GM12878 (cell line): ENCODE measurements around the gene CLDN14. TPM values are rescaled to one million over a fixed set of nuclear protein-coding genes. Genes with fewer than 3 reads are reported as not detected.

Experiments
- ATAC-seq: fragments of 200-7000 bp; cut with Tn5 transposase; 3 replicates; pipeline ENCODE4 v1.9.1; 2020; ENCODE audit warnings: mild to moderate bottlenecking, moderate library complexity
- BruUV-seq: library from RNA; stranded (reverse); fragments of 400-500 nt; replicated peaks from 2 replicates; lab custom pipeline; 2021; lab: Mats Ljungman, UMichigan
- CTCF ChIA-PET: fragments of 300-600 bp; sonication (Branson Sonifier 250); formaldehyde crosslinking; extraction: SDS; loops from one replicate; lab custom pipeline; 2021; ENCODE audit warnings: inconsistent platforms; lab: Yijun Ruan, JAX
- POLR2A ChIA-PET: fragments of 350-600 bp; formaldehyde crosslinking; extraction: SDS; loops from one replicate; lab custom pipeline; 2021; ENCODE audit warnings: inconsistent platforms; lab: Charles Lee
- RAD21 ChIA-PET: fragments of 300-600 bp; sonication (Branson Sonifier 250); formaldehyde crosslinking; loops from one replicate; lab custom pipeline; 2023; ENCODE audit warnings: antibody characterized with exemption; ENCODE audit not compliant: unreplicated experiment; lab: Charles Lee
- SMC1A ChIA-PET: fragments of 300-600 bp; sonication (Branson Sonifier 250); formaldehyde crosslinking; loops from one replicate; lab custom pipeline; 2023; ENCODE audit not compliant: unreplicated experiment, uncharacterized antibody; lab: Charles Lee
- DNase-seq: peaks from one replicate; pipeline ENCODE4 v3.0.0-alpha.2; 2011; ENCODE audit warnings: low read depth, low spot score
- FAIRE-seq: peaks from 3 replicates; lab custom pipeline; 2011; peaks lifted over from hg19 to GRCh38; lab: Jason Lieb, UNC
- H2AFZ ChIP-seq: 2 replicates; pipeline ENCODE4 v1.6.0; 2011; ENCODE audit warnings: low read depth, low read length, control low read depth; ENCODE audit not compliant: control insufficient read depth
- H3K27ac ChIP-seq: 2 replicates; pipeline ENCODE4 v1.5.1; 2011; ENCODE audit warnings: control low read depth; ENCODE audit not compliant: control insufficient read depth, insufficient read depth
- H3K27me3 ChIP-seq, 2 experiments: replicated peaks in 1 of 2; 2 replicates each; pipeline versions ENCODE4 v1.6.0 to v1.6.1; 2011; ENCODE audit warnings: low read length in 1 of 2; ENCODE audit not compliant: control insufficient read depth in 2 of 2, insufficient read depth in 2 of 2
- H3K36me3 ChIP-seq, 2 experiments: 2 replicates each; pipeline ENCODE4 v1.5.1; 2011; ENCODE audit warnings: low read length in 1 of 2; ENCODE audit not compliant: control insufficient read depth in 2 of 2, insufficient read depth in 2 of 2
- H3K4me1 ChIP-seq: 2 replicates; pipeline ENCODE4 v1.6.1; 2011; ENCODE audit warnings: mild to moderate bottlenecking, low read length, moderate library complexity, mixed read lengths; ENCODE audit not compliant: control insufficient read depth, insufficient read depth
- H3K4me2 ChIP-seq: 2 replicates; pipeline ENCODE4 v1.6.0; 2011; ENCODE audit warnings: control low read depth; ENCODE audit not compliant: control insufficient read depth, insufficient read depth
- H3K4me3 ChIP-seq: fragments of 200-600 bp; sonication (generic); 2 replicates; pipeline ENCODE4 v1.5.1; 2016
- H3K79me2 ChIP-seq: 2 replicates; pipeline ENCODE4 v1.6.0; 2011; ENCODE audit warnings: low read length; ENCODE audit not compliant: control insufficient read depth, insufficient read depth
- H3K9ac ChIP-seq: 2 replicates; pipeline ENCODE4 v1.8.0; 2011; ENCODE audit warnings: low read length, control low read depth, mixed read lengths; ENCODE audit not compliant: control insufficient read depth, insufficient read depth
- H3K9me3 ChIP-seq: replicated peaks from 3 replicates; pipeline ENCODE4 v1.5.1; 2011; ENCODE audit warnings: mild to moderate bottlenecking, low read length; ENCODE audit not compliant: control insufficient read depth, insufficient read depth
- H4K20me1 ChIP-seq: 2 replicates; pipeline ENCODE4 v1.6.0; 2011; ENCODE audit not compliant: control insufficient read depth, insufficient read depth
- CBX5 ChIP-seq: sonication (generic); IDR thresholded peaks from 2 replicates; pipeline ENCODE4 v1.6.1; 2016; ENCODE audit warnings: low read depth, moderate library complexity, mild to moderate bottlenecking, inconsistent platforms
- HDAC2 ChIP-seq: fragments of 200-600 bp; sonication (generic); IDR thresholded peaks from 2 replicates; pipeline ENCODE4 v1.6.1; 2017
- IRF4 ChIP-seq: IDR thresholded peaks from 2 replicates; pipeline ENCODE4 v1.6.1; 2011; ENCODE audit warnings: low read depth, low read length
- MYB ChIP-seq: fragments of 150-350 bp; IDR thresholded peaks from 2 replicates; pipeline ENCODE4 v1.6.1; 2014; ENCODE audit warnings: mild to moderate bottlenecking, low read depth, low read length, borderline replicate concordance
- NBN ChIP-seq: fragments of 450-650 bp; IDR thresholded peaks from 2 replicates; pipeline ENCODE4 v1.6.1; 2016
- POLR2A ChIP-seq: IDR thresholded peaks from 2 replicates; pipeline ENCODE4 v1.6.1; 2011; ENCODE audit warnings: low read depth, mild to moderate bottlenecking, low read length
- RBBP5 ChIP-seq: fragments of 200-600 bp; sonication (generic); conservative IDR thresholded peaks from 2 replicates; pipeline ENCODE4 v1.6.1; 2016
- YBX1 ChIP-seq: fragments of 450-650 bp; IDR thresholded peaks from 2 replicates; pipeline ENCODE4 v1.6.1; 2016; ENCODE audit warnings: antibody characterized with exemption
- WGBS: methylation state at CpG from one replicate; pipeline ENCODE4 v1.1.6; 2016; ENCODE audit warnings: low lambda C conversion rate; ENCODE audit not compliant: insufficient replicate concordance, insufficient coverage; ENCODE audit errors: missing lambda C conversion rate; 5-methylcytosine and 5-hydroxymethylcytosine counted together
- in situ Hi-C: fragments of 300-500 bp; cut with MboI; formaldehyde crosslinking; loops from 9 replicates; pipeline ENCODE4 v1.14.3; 2018; ENCODE audit warnings: mixed read lengths
- intact Hi-C: fragments of 100-400 bp; cut with micrococcal nuclease; formaldehyde crosslinking; loops from one replicate; pipeline ENCODE4 v1.14.2; 2022; ENCODE audit not compliant: unreplicated experiment
- polyA plus RNA-seq, 11 experiments: library from polyadenylated mRNA; depleted of rRNA in 4 of 11; unstranded in 6 of 11; stranded (reverse) in 5 of 11; fragments of >200 nt; fragmentation: Nextera tagmentation in 4 of 11; fragmentation: Illumina TruSeq in 1 of 11; extraction: Ambion mirVana in 4 of 11; extraction: Trizol in 1 of 11; gene quantifications; 1 replicate in 1 of 11; 2 replicates in 10 of 11; pipeline versions ENCODE4 v1.2.1 to v1.2.3, GENCODE V29; 2011 to 2016; ENCODE audit warnings: inconsistent platforms in 2 of 11, missing spikeins in 2 of 11, low read depth in 1 of 11
- total RNA-seq, 4 experiments: library from RNA; depleted of rRNA in 3 of 4; stranded (reverse); fragments of >200 nt in 3 of 4; fragmentation: Illumina TruSeq in 1 of 4; extraction: Trizol in 1 of 4; gene quantifications; 2 replicates each; pipeline versions ENCODE4 v1.2.1 to v1.2.3, GENCODE V29; 2013 to 2021
- TF ChIP-seq, protein P1 (sequence below): IDR thresholded peaks from 2 replicates; pipeline ENCODE4 v1.6.1; 2011; ENCODE audit warnings: borderline replicate concordance, low read depth, mild to moderate bottlenecking, moderate library complexity, low read length; ENCODE audit not compliant: insufficient read depth, poor library complexity, severe bottlenecking
- TF ChIP-seq, protein P2 (sequence below): fragments of 450-650 bp; IDR thresholded peaks from 2 replicates; pipeline ENCODE4 v1.6.1; 2017; ENCODE audit warnings: mild to moderate bottlenecking, moderate library complexity
- TF ChIP-seq, protein P3 (sequence below): IDR thresholded peaks from 2 replicates; pipeline ENCODE4 v1.6.1; 2012; ENCODE audit warnings: improper control_type of control experiment, low read depth, low read length; ENCODE audit not compliant: insufficient replicate concordance

Gene CLDN14
- total and polyA plus RNA-seq, 10 of the 15 experiments (the other 5 are each of a cell fraction or from before 2014, with no cell fraction given): 0.90 to 19.4 (median 6.6) TPM

DNA sequence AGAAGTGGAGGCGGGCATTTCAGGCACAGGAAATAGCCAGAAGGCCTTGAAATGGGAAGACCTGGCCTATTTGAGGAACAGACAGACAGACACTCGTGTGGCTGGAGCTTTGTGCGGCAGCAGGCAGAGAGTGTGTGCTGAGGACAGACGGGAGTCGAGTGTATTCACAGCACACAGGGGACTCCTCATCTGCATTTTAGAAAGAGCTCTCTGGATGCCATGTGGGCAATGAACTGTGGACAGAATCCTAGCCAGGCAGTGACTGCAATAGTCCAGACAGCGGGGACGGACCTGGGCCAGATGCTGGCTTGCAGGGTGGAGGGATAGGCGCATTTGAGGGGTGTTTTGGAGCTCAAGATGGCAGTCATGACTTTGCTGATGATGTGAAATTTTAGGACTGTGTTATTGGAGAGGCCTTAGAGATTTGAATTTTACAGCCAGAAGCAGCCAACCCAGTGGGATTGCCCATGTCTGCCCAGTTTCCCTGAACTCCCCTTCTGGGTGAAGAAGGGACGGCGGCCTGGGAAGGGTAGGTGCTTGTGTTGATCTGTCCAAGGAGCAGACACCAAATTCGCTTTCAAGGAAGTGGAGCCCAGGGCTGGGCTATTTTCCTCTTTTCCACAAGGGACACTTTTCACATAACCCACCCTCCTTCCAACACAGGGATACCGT, 51.0 kb downstream of the CLDN14 start (continued):
- TF ChIP-seq, protein P1, sequence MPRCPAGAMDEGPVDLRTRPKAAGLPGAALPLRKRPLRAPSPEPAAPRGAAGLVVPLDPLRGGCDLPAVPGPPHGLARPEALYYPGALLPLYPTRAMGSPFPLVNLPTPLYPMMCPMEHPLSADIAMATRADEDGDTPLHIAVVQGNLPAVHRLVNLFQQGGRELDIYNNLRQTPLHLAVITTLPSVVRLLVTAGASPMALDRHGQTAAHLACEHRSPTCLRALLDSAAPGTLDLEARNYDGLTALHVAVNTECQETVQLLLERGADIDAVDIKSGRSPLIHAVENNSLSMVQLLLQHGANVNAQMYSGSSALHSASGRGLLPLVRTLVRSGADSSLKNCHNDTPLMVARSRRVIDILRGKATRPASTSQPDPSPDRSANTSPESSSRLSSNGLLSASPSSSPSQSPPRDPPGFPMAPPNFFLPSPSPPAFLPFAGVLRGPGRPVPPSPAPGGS: no peak
- TF ChIP-seq YBX1: no peak
- no peak for TF ChIP-seq RBBP5
- no peak for TF ChIP-seq CBX5
- no peak for TF ChIP-seq POLR2A
- no peak for TF ChIP-seq MYB

DNA sequence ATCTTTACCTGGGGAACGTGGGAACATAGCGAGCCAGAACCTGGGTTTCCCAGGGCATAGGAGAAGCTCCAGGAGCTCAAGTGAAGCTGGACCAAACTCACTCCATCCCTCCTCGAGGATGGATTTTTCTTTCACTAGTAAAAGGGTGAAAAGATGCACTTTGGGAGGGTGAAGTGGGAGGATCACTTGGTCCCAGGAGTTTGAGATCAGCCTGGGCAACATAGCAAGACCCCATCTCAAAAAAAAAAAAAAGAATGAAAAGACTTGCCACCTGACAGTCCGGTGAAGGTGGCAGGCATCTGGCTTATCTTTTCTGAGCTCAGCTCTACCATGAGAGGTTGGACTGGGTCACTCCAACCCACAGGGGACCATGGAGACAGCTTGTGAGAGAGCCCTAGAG, 52.4 kb downstream of the CLDN14 start:
- ChIA-PET RAD21 (no interaction called here), POLR2A (no interaction called here), CTCF (interaction anchor here (0.6 kb wide), 1 partner anchor 44 kb away, joined by 3 read pairs; no protein-coding TSS in a partner anchor), SMC1A (no interaction called here)
- TF ChIP-seq, protein P2, sequence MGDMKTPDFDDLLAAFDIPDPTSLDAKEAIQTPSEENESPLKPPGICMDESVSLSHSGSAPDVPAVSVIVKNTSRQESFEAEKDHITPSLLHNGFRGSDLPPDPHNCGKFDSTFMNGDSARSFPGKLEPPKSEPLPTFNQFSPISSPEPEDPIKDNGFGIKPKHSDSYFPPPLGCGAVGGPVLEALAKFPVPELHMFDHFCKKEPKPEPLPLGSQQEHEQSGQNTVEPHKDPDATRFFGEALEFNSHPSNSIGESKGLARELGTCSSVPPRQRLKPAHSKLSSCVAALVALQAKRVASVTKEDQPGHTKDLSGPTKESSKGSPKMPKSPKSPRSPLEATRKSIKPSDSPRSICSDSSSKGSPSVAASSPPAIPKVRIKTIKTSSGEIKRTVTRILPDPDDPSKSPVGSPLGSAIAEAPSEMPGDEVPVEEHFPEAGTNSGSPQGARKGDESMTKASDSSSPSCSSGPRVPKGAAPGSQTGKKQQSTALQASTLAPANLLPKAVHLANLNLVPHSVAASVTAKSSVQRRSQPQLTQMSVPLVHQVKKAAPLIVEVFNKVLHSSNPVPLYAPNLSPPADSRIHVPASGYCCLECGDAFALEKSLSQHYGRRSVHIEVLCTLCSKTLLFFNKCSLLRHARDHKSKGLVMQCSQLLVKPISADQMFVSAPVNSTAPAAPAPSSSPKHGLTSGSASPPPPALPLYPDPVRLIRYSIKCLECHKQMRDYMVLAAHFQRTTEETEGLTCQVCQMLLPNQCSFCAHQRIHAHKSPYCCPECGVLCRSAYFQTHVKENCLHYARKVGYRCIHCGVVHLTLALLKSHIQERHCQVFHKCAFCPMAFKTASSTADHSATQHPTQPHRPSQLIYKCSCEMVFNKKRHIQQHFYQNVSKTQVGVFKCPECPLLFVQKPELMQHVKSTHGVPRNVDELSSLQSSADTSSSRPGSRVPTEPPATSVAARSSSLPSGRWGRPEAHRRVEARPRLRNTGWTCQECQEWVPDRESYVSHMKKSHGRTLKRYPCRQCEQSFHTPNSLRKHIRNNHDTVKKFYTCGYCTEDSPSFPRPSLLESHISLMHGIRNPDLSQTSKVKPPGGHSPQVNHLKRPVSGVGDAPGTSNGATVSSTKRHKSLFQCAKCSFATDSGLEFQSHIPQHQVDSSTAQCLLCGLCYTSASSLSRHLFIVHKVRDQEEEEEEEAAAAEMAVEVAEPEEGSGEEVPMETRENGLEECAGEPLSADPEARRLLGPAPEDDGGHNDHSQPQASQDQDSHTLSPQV: no peak
- TF ChIP-seq, protein P3, sequence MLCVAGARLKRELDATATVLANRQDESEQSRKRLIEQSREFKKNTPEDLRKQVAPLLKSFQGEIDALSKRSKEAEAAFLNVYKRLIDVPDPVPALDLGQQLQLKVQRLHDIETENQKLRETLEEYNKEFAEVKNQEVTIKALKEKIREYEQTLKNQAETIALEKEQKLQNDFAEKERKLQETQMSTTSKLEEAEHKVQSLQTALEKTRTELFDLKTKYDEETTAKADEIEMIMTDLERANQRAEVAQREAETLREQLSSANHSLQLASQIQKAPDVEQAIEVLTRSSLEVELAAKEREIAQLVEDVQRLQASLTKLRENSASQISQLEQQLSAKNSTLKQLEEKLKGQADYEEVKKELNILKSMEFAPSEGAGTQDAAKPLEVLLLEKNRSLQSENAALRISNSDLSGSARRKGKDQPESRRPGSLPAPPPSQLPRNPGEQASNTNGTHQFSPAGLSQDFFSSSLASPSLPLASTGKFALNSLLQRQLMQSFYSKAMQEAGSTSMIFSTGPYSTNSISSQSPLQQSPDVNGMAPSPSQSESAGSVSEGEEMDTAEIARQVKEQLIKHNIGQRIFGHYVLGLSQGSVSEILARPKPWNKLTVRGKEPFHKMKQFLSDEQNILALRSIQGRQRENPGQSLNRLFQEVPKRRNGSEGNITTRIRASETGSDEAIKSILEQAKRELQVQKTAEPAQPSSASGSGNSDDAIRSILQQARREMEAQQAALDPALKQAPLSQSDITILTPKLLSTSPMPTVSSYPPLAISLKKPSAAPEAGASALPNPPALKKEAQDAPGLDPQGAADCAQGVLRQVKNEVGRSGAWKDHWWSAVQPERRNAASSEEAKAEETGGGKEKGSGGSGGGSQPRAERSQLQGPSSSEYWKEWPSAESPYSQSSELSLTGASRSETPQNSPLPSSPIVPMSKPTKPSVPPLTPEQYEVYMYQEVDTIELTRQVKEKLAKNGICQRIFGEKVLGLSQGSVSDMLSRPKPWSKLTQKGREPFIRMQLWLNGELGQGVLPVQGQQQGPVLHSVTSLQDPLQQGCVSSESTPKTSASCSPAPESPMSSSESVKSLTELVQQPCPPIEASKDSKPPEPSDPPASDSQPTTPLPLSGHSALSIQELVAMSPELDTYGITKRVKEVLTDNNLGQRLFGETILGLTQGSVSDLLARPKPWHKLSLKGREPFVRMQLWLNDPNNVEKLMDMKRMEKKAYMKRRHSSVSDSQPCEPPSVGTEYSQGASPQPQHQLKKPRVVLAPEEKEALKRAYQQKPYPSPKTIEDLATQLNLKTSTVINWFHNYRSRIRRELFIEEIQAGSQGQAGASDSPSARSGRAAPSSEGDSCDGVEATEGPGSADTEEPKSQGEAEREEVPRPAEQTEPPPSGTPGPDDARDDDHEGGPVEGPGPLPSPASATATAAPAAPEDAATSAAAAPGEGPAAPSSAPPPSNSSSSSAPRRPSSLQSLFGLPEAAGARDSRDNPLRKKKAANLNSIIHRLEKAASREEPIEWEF: no peak
- TF ChIP-seq NBN: no peak
- TF ChIP-seq IRF4: no peak
- no peak for TF ChIP-seq HDAC2
- DNase-seq (no peak), ATAC-seq (no peak), FAIRE-seq (no peak)
- in situ Hi-C loops: no loop called here
- no peak overlapping the region for H3K4me2 ChIP-seq
- H3K9me3 ChIP-seq: no peaks in the 10 kb centered on the region
- H3K9ac ChIP-seq: no peak overlapping the region
- H3K27me3 ChIP-seq: no peaks in the 10 kb centered on the region
- H2AFZ ChIP-seq: no peak overlapping the region
- H3K27ac ChIP-seq: no peak overlapping the region
- H3K36me3 ChIP-seq: no peaks in the 10 kb centered on the region
- WGBS: 83% methylated on average over 4 of the region's 4 CpGs
- no TSS peak for BruUV-seq
- no peaks in the 10 kb centered on the region; the same call in 1 of the 2 replicates for H3K4me1 ChIP-seq
- H3K79me2 ChIP-seq: no peaks in the 10 kb centered on the region
- no peaks in the 10 kb centered on the region for H4K20me1 ChIP-seq
- no peak overlapping the region for H3K4me3 ChIP-seq
- intact Hi-C loops: loop anchor here (10.0 kb wide), 1 partner anchor 297 kb away; no protein-coding TSS in a partner anchor
